Amygdala (tissue), 56 donors: ENCODE measurements around the gene SLC5A4.

ENCODE experiments used
- DNase-seq, 56 donors: peaks; one replicate each; lab custom pipeline; 2025; lab: John Stamatoyannopoulos, UW

Gene SLC5A4

DNA sequence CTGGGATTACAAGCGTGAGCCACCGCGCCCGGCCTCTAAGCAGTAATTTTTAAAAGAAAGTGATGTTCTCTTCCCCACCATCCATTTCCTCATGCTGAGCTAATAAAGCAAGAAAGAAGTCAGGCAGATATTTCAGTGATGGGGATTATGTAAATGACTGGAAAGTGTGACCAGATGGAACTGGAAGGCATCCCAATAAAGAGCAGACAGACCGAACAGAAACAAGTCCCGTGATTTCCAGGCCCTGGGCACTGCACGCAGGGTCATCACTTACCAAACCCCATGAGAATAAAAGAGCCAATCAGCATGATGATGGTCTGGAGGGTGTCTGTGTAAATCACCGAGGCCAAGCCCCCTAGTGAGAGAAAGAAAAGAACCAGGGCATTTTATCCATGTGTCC, 18.2 kb downstream of the SLC5A4 start:
- no peak for DNase-seq

DNA sequence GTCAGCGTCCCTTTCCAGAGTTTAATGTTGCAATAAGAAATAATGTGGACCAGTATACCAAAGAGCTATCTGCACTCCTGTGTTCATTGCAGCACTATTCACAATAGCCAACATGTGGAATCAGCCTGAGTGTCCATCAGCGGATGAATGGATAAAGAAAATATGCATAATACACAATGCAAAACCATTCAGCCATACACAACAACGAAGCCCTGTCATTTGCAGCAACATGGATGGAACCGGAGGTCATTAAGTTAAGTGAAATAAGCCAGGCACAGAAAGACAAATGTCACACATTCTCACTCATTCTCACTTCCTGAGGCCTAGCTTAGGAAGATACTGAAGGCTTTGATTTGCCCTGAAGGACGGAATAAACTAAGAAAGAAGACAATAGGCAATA, 22.1 kb downstream of the SLC5A4 start:
- DNase-seq = no peak

DNA sequence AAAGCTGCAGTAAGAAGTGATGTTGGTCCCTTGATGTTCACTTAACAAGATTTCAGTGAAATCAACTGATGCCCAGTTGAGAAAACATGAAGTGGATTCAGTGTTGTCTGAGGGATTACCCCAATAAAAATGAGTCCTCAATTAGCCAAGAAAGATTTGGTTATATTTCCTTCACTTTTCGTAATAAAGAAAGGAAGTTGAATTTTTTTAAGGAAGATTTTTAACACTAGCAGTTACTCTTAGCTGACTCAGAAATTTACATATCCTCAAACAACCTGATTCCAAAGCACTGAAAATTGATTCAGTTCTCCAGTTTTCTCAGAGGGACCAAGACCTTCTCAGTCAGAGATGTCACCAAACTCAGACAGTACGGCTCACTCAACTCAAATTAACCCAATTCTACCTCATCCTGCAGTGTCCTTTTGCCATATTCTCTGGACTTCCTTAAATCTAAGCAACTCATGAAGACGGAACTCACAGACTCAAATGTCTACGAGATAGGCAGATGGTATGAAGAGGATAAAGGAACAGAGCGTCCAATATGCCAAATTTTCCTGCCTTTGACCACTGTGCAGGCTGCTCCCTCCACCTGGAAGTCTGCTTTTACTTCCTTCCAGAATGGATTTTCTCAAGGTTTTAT, 22.8 kb downstream of the SLC5A4 start:
- DNase-seq = no peak

GRCh38 chr22:32226326-32227104, 28.6 kb downstream of the SLC5A4 start:
- DNase-seq = no peak

GRCh38 chr22:32222991-32223390, 32.2 kb downstream of the SLC5A4 start:
- DNase-seq = no peak

- DNase-seq = no peak
Observed at GRCh38 chr22:32219026-32219425, 36.1 kb downstream of the SLC5A4 start.

GRCh38 chr22:32218470-32218869, 36.7 kb downstream of the SLC5A4 start:
- no peak for DNase-seq

GRCh38 chr22:32217465-32217864, 37.7 kb downstream of the SLC5A4 start:
- no peak for DNase-seq

- no peak for DNase-seq
Observed at GRCh38 chr22:32216911-32217310, 38.2 kb downstream of the SLC5A4 start.

- DNase-seq = no peak
Observed at GRCh38 chr22:32211011-32211410, 44.1 kb downstream of the SLC5A4 start.

DNA sequence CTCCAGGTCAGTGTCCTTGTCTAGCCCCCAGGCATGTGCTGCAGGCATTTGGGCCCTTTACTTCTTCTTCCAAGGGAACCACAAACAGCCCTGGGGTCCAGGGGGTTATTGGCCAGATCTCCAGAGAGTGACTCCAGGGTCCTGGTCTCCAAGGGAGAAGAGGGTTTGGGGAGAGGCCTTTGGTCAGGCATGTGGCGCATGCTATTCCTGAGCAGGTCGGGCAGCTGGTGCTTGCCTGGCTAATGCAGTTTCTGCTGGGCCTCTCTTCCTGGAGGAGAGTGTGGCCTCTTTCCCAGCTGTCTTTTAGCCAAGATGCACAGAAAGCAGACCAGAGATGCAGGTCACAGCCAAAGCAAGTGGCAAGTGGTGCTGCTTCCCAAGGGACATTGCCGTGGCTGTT, 46.5 kb downstream of the SLC5A4 start:
- DNase-seq = no peak

DNA sequence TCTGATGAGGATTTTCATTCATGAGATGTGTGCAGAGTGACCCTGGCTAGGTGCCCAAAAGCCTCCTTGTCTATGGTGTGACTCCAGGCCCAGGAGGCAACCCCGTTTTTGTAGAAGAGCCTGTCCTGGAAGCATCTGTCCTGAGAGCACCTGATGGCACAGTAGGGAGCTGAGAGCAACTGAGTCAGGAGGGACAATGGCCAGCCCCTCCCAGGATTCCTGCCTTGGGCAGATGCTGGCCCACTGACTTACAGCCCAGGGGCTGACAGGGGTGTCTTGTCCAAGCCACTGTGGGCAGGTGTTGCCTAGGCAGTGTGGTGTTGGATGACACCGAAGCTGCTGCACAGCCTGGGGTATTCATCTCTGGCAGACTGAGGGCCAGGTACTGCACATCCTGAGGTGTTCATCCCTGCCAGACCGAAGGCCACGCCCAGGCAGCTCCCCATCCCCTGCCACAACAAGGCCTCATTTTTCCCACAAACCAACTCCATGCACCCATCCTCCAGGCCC, 47.1 kb downstream of the SLC5A4 start:
- DNase-seq = no peak

DNA sequence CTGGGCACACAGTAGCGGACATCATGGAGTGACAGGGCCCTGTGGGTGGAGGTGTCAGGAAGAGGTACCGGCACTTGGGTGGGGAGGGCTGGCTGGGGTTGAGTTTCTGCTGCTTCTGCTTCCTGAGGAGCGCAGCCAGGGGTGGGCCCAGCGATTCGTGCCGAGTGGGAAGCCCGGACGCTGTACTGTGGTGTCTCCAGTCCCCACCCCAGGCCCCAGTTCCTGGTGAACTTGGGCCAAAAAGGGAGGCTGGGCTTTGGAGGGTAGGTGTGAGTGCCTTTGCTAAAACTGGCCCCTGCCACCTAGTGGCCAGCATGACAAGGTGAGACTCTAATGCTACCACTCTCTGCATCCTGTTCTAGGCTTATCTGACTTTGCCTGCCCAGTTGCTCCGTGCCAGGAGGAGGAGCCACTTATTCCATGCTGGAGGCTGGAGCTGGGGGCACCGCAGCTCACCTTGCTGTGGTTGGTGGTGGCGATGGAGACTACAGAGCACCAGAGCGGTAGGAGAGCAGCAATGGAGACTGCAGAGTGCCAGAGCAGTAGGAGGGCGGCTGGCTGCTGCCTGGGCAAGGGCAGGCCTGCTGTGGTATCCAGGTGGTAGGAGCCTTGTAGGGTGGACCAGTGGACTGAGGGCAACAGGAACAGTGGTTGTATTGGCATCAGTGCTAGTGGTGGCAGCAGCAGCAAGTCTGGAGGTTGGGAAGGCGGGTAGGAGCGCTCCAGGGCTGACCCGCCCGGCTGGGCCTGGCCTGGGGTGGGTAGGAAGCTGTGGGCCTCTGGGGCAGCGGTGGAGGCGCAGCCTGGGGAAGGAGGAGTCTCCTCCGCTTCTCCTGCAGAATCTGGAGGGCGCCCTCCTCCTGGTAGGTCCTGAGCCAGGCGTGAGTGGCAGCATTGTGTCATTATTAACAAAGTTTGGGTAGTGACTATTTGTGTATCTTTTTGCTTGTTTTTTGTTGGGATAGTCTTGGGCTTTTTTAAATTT, 48.1 kb downstream of the SLC5A4 start:
- DNase-seq = peak in 2 of 56 donors; percentile 11 to 23

- DNase-seq = no peak
Observed at GRCh38 chr22:32205974-32206773, 49.0 kb downstream of the SLC5A4 start.

DNA sequence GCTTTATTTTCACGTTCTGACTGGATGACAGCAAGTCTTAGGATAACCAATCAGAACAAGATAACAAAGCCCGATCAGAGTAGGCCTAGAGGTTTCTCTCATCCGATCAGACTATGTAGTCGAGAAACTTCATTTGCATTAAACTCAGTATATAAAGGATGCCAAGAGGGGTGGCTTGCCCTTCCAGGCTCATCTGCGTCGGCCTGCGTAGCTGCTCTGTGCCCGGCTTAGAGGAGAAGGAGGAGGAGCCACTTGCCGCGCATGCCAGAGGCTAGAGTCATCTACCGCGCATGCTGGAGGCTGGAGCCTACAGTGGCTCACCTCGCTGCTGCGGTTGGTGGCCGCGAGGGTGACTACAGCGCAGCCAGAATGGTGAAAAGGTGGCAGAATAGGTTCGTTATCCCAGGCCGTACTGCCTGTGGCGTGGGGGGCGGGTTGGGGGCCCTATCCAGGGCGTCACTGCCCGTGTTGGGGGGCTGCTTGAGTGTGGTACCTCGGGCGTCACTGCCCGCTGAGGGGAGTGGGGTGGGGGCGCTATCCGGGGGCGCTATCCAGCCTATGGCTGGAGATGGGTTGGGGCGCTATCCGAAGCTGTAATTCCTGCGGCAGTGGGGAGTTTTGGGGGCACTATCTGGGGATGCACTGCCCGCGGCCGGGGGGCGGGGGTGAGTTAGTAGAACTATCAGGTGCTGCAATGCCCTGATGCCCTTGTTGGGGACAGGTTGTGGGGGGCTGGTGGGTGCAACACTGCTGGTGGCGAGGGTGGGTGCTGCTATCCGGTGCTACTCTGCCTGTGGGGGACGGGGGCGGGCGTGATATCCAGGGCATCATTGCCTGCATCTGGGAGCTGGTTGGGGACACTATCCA, 50.1 kb downstream of the SLC5A4 start, which contains the start of gene RFPL2:
TSS of gene RFPL2 (minus strand) at position 218 of the 867 bp plus-strand sequence. CDS start 2,622 bp downstream, outside the sequence.
- peak in 23 of 56 donors; percentile 7 to 64 (median 31) for DNase-seq

DNA sequence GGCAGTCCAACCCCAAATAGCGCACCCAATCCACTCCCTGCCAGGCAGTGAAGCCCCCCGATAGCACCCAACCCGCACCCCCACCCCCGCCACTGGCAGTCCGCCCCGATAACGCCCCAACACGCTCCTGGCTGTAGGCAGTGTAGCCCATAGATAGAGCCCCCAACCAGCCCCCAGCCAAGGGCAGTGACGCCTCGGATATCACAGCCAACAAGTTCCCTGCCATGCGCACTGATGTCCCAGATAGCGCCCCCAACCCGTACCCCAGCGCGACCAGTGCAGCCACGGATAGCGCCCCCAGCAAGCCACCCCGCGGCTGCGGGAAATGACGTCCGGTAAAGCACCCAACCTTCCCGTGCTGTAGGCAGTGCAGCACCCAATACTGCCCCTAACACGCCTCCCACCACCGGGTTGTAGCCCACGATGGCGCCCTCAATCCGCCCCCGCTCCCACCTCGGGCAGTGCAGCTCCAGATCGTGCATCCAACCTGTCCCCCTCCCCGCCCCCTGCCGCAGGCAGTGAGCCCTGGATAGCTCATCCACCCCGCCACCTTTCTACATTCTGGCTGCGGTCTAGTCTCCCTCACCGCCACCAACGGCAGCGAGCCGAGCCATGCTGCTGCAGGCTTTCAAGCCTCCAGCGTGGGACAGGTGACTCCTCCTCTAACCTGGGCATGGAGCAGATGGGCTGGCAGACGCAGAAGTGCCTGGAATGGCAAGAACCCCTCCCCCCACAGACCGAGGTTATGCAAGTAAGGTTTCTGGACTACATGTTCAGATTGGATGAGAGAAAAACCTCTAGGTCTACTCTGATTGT, 50.9 kb downstream of the SLC5A4 start:
- DNase-seq = peak in 5 of 56 donors; percentile 16 to 52 (median 22)

GRCh38 chr22:32203181-32204039, 51.7 kb downstream of the SLC5A4 start:
- DNase-seq = peak in 2 of 56 donors; percentile 20 to 24
